A673 (cell line): ENCODE measurements around the gene MAP3K10.

Experiments
- CTCF ChIP-seq: fragments of 300-800, 200-600 bp; sonication (generic); conservative IDR thresholded peaks from 2 replicates; pipeline ENCODE4 v1.5.1; 2017; ENCODE audit warnings: low read depth, mild to moderate bottlenecking, antibody characterized with exemption, low read length, moderate library complexity, mixed read lengths
- EZH2 ChIP-seq: fragments of 200-600 bp; sonication (generic); IDR thresholded peaks from 2 replicates; pipeline ENCODE4 v1.6.1; 2017; ENCODE audit warnings: borderline replicate concordance, low read depth, mild to moderate bottlenecking, mixed read lengths, antibody characterized with exemption, low read length; ENCODE audit not compliant: poor library complexity, severe bottlenecking

DNA sequence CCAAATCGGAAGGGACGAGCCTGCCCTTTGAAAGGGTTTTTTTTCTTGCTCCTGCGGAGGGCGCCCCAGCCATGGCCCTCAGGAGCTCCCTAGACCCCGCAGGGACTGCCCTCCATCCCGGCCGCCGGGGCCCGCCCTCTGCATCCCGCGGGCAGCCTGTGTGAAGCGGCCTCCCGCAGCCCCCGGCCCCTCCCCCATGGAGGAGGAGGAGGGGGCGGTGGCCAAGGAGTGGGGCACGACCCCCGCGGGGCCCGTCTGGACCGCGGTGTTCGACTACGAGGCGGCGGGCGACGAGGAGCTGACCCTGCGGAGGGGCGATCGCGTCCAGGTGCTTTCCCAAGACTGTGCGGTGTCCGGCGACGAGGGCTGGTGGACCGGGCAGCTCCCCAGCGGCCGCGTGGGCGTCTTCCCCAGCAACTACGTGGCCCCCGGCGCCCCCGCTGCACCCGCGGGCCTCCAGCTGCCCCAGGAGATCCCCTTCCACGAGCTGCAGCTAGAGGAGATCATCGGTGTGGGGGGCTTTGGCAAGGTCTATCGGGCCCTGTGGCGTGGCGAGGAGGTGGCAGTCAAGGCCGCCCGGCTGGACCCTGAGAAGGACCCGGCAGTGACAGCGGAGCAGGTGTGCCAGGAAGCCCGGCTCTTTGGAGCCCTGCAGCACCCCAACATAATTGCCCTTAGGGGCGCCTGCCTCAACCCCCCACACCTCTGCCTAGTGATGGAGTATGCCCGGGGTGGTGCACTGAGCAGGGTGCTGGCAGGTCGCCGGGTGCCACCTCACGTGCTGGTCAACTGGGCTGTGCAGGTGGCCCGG, 815 bp downstream of the MAP3K10 start:
- no peak for TF ChIP-seq CTCF
- no peak for TF ChIP-seq EZH2
